ENCODE data around the gene CDR2L.

DNA sequence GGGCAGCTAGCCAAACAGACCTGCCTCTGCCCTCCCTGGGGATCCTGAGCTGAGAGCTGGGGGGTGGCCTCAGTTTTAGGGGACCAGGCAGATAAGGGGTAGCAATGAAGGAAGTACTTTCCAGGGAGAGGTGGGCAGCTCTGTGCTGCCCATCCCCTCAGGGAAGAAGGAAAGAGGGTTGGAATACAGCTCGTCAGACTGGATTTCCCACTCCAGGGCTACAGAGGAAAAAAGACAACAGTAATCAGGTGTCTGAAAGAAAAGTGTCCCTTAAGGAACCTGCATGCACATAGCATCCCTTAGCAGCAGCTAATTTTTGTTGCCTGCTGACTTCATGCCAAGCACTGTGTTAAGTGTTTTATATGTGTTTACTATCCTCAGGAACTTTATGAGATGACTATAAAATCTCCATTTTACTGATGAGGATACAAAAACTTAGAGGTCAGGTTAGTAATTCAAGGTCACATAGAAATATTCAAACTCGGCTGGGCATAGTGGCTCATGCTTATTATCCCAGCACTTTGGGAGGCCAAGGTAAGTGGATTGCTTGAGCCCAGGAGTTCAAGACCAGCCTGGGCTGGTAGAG lies 21.8 kb downstream of the CDR2L start:
- TF ChIP-seq, protein P1, sequence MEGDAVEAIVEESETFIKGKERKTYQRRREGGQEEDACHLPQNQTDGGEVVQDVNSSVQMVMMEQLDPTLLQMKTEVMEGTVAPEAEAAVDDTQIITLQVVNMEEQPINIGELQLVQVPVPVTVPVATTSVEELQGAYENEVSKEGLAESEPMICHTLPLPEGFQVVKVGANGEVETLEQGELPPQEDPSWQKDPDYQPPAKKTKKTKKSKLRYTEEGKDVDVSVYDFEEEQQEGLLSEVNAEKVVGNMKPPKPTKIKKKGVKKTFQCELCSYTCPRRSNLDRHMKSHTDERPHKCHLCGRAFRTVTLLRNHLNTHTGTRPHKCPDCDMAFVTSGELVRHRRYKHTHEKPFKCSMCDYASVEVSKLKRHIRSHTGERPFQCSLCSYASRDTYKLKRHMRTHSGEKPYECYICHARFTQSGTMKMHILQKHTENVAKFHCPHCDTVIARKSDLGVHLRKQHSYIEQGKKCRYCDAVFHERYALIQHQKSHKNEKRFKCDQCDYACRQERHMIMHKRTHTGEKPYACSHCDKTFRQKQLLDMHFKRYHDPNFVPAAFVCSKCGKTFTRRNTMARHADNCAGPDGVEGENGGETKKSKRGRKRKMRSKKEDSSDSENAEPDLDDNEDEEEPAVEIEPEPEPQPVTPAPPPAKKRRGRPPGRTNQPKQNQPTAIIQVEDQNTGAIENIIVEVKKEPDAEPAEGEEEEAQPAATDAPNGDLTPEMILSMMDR (IDR thresholded peaks at IDR 0.05), result no peak
- TF ChIP-seq EP300 (IDR thresholded peaks at IDR 0.05), result no peak
